GM23338 (cell line): Measurements from ENCODE around the gene SUPT3H. TPM values are rescaled to one million over a fixed set of nuclear protein-coding genes. Genes with fewer than 3 reads are reported as not detected.

Experiments used
- ATAC-seq: fragments of 200-7000 bp; cut with Tn5 transposase; 3 replicates; pipeline ENCODE4 v1.9.1; 2020
- DNase-seq: peaks from one replicate; pipeline ENCODE4 v3.0.0-alpha.2; 2015; ENCODE audit warnings: low spot score
- H2AFZ ChIP-seq: fragments of 200-600 bp; sonication (generic); 2 replicates; pipeline ENCODE4 v1.8.0; 2016; ENCODE audit warnings: antibody characterized with exemption, mild to moderate bottlenecking, moderate library complexity
- H3F3A ChIP-seq: fragments of 200-600 bp; sonication (generic); replicated peaks from 2 replicates; pipeline ENCODE4 v1.8.0; 2017; ENCODE audit warnings: antibody characterized with exemption, mixed run types, low read depth
- H3K27ac ChIP-seq: fragments of 200-600 bp; sonication (generic); 2 replicates; pipeline ENCODE4 v1.6.1; 2016; ENCODE audit warnings: low read depth
- H3K27me3 ChIP-seq: fragments of 200-600 bp; sonication (generic); 2 replicates; pipeline ENCODE4 v1.8.0; 2016; ENCODE audit warnings: mild to moderate bottlenecking, mixed run types, moderate library complexity; ENCODE audit not compliant: insufficient read depth
- H3K36me3 ChIP-seq: fragments of 200-600 bp; sonication (generic); 2 replicates; pipeline ENCODE4 v1.8.0; 2016; ENCODE audit warnings: mild to moderate bottlenecking; ENCODE audit not compliant: insufficient read depth
- H3K4me1 ChIP-seq: fragments of 200-600 bp; sonication (generic); 2 replicates; pipeline ENCODE4 v1.8.0; 2016; ENCODE audit warnings: mild to moderate bottlenecking, moderate library complexity; ENCODE audit not compliant: insufficient read depth
- H3K4me2 ChIP-seq: fragments of 200-600 bp; sonication (generic); 2 replicates; pipeline ENCODE4 v1.7.1; 2017; ENCODE audit warnings: mixed run types
- H3K4me3 ChIP-seq: fragments of 200-600 bp; sonication (generic); 2 replicates; pipeline ENCODE4 v1.6.1; 2016; ENCODE audit warnings: mixed run types
- H3K79me2 ChIP-seq: fragments of 200-600 bp; sonication (generic); replicated peaks from 2 replicates; pipeline ENCODE4 v1.8.0; 2017; ENCODE audit warnings: mild to moderate bottlenecking; ENCODE audit not compliant: insufficient read depth
- H3K9me2 ChIP-seq: fragments of 200-600 bp; sonication (generic); 2 replicates; pipeline ENCODE4 v1.8.0; 2017; ENCODE audit not compliant: insufficient read depth
- H4K20me1 ChIP-seq: fragments of 200-600 bp; sonication (generic); replicated peaks from 2 replicates; pipeline ENCODE4 v1.8.0; 2017; ENCODE audit warnings: mild to moderate bottlenecking; ENCODE audit not compliant: insufficient read depth
- H3K27ac Mint-ChIP-seq: 2 replicates; pipeline ENCODE4 v1.8.0; 2020; ENCODE audit warnings: inconsistent platforms, mild to moderate bottlenecking, moderate library complexity, mixed read lengths
- H3K27me3 Mint-ChIP-seq: 3 replicates; pipeline ENCODE4 v1.8.0; 2022; ENCODE audit warnings: low read depth, mild to moderate bottlenecking, moderate library complexity, mixed read lengths, inconsistent platforms; ENCODE audit not compliant: insufficient read depth, poor library complexity
- H3K36me3 Mint-ChIP-seq: 3 replicates; pipeline ENCODE4 v1.8.0; 2021; ENCODE audit warnings: low read depth, mild to moderate bottlenecking, inconsistent platforms, moderate library complexity, mixed read lengths
- H3K4me1 Mint-ChIP-seq: 3 replicates; pipeline ENCODE4 v1.8.0; 2020; ENCODE audit warnings: mild to moderate bottlenecking, inconsistent platforms, mixed read lengths
- H3K4me3 Mint-ChIP-seq: 3 replicates; pipeline ENCODE4 v1.8.0; 2021; ENCODE audit warnings: moderate library complexity, mild to moderate bottlenecking, inconsistent platforms, mixed read lengths
- H3K9me3 Mint-ChIP-seq: 3 replicates; pipeline ENCODE4 v1.8.0; 2020; ENCODE audit warnings: moderate library complexity, mild to moderate bottlenecking, inconsistent platforms, mixed read lengths
- CREB1 ChIP-seq: fragments of 250-450 bp; sonication (Bioruptor Pico); IDR thresholded peaks from 2 replicates; pipeline ENCODE4 v1.5.0; 2020; ENCODE audit warnings: low read depth, mild to moderate bottlenecking, moderate library complexity
- CTCF ChIP-seq, 2 experiments: fragments of 200-600 bp in 1 of 2; sonication (generic) in 1 of 2; conservative IDR thresholded peaks; 2 replicates each; pipeline versions ENCODE4 v1.5.1 to v1.6.1; 2016 to 2017; ENCODE audit warnings: antibody characterized with exemption in 2 of 2, low read depth in 2 of 2, mild to moderate bottlenecking in 2 of 2, moderate library complexity in 1 of 2
- ETS1 ChIP-seq: IDR thresholded peaks from 2 replicates; pipeline ENCODE4 v1.6.1; 2016; ENCODE audit warnings: antibody characterized with exemption
- EZH2 ChIP-seq: fragments of 200-600 bp; sonication (generic); IDR thresholded peaks from one replicate; pipeline ENCODE4 v1.8.0; 2017; ENCODE audit warnings: antibody characterized with exemption, mild to moderate bottlenecking, low read depth; ENCODE audit not compliant: unreplicated experiment
- EZH2phosphoT487 ChIP-seq: fragments of 200-600 bp; sonication (generic); IDR thresholded peaks from one replicate; pipeline ENCODE4 v1.8.1; 2018; ENCODE audit warnings: antibody characterized with exemption; ENCODE audit not compliant: unreplicated experiment
- JUNB ChIP-seq: IDR thresholded peaks from one replicate; pipeline ENCODE4 v1.6.1; 2016; ENCODE audit warnings: antibody characterized with exemption; ENCODE audit not compliant: unreplicated experiment
- NANOG ChIP-seq: IDR thresholded peaks from 2 replicates; pipeline ENCODE4 v1.6.1; 2016; ENCODE audit warnings: antibody characterized with exemption, borderline replicate concordance
- POLR2AphosphoS5 ChIP-seq: IDR thresholded peaks from 2 replicates; pipeline ENCODE4 v1.6.1; 2016; ENCODE audit warnings: antibody characterized with exemption, low read depth
- REST ChIP-seq: IDR thresholded peaks from one replicate; pipeline ENCODE4 v1.6.1; 2018; ENCODE audit warnings: antibody characterized with exemption; ENCODE audit not compliant: unreplicated experiment
- STAT1 ChIP-seq: IDR thresholded peaks from one replicate; pipeline ENCODE4 v1.6.1; 2016; ENCODE audit warnings: antibody characterized with exemption; ENCODE audit not compliant: unreplicated experiment
- ZNF114 ChIP-seq: fragments of 250-450 bp; sonication (Bioruptor Pico); IDR thresholded peaks from 2 replicates; pipeline ENCODE4 v1.5.0; 2020; ENCODE audit warnings: mild to moderate bottlenecking, moderate library complexity
- ZNF331 ChIP-seq: fragments of 250-450 bp; sonication (Bioruptor Pico); IDR thresholded peaks from 2 replicates; pipeline ENCODE4 v1.5.0; 2020; ENCODE audit warnings: low read depth, mild to moderate bottlenecking, moderate library complexity
- ZNF462 ChIP-seq: fragments of 250-450 bp; sonication (Bioruptor Pico); IDR thresholded peaks from 2 replicates; pipeline ENCODE4 v1.5.0; 2020; ENCODE audit warnings: mild to moderate bottlenecking, moderate library complexity
- polyA plus RNA-seq: library from polyadenylated mRNA; unstranded; fragments of >200 nt; fragmentation: Nextera tagmentation; extraction: Ambion mirVana; gene quantifications from 2 replicates; pipeline ENCODE4 v1.2.1, GENCODE V29; 2016
- total RNA-seq: library from RNA; depleted of rRNA; stranded (reverse); fragments of >200 nt; shearing (Covaris generic); gene quantifications from 2 replicates; pipeline ENCODE4 v1.2.3, GENCODE V29; 2014

SUPT3H gene
- total and polyA plus RNA-seq, 2 experiments from 2014 or later, result 11.4 to 30.1 TPM

GRCh38 chr6:45032426-45032825, 345.3 kb downstream of the SUPT3H start:
- Mint-ChIP-seq H3K27ac (no peak overlapping the region), H3K9me3 (peaks cover 3% of the 10 kb centered on the region; the same call in 1 of the 3 replicates)
- no peaks in the 10 kb centered on the region for H3F3A ChIP-seq

More at GRCh38 chr6:45032426-45032825, 345.3 kb downstream of the SUPT3H start:
- Mint-ChIP-seq H3K36me3 (peaks cover 4% of the 10 kb centered on the region; the same call in 2 of the 3 replicates), H3K27me3 (no peaks in the 10 kb centered on the region), H3K4me1 (no peaks in the 10 kb centered on the region), H3K4me3 (no peak overlapping the region)
- Histone ChIP-seq H3K27ac (no peak overlapping the region), H3K27me3 (no peaks in the 10 kb centered on the region), H3K79me2 (no peaks in the 10 kb centered on the region), H2AFZ (no peak overlapping the region), H4K20me1 (no peaks in the 10 kb centered on the region), H3K4me1 (no peaks in the 10 kb centered on the region), H3K4me2 (no peak overlapping the region), H3K36me3 (no peaks in the 10 kb centered on the region), H3K9me2 (no peaks in the 10 kb centered on the region), H3K4me3 (no peak overlapping the region)
- DNase-seq (no peak), ATAC-seq (no peak)
- no peak for TF ChIP-seq ZNF462 (CRISPR knock-in tag)
- no peak for TF ChIP-seq ETS1
- TF ChIP-seq NANOG, result no peak
- TF ChIP-seq REST, result no peak
- no peak for TF ChIP-seq ZNF331 (CRISPR knock-in tag)
- TF ChIP-seq STAT1, result no peak
- TF ChIP-seq ZNF114 (CRISPR knock-in tag), result no peak
- TF ChIP-seq CTCF (conservative IDR thresholded peaks at IDR 0.05; ENCODE audit: low read depth in 2 of 2), result no peak
- TF ChIP-seq CREB1 (CRISPR knock-in tag), result no peak
- no peak for TF ChIP-seq EZH2
- TF ChIP-seq EZH2phosphoT487, result no peak
- no peak for TF ChIP-seq JUNB
- no peak for TF ChIP-seq POLR2AphosphoS5
